H1 (cell line): Measurements from ENCODE around the gene SRI. TPM values are rescaled to one million over a fixed set of nuclear protein-coding genes. Genes with fewer than 3 reads are reported as not detected.

Experiments
- CTCF ChIA-PET: fragments of 300-600 bp; sonication (Branson Sonifier 250); formaldehyde crosslinking; loops from one replicate; lab custom pipeline; 2021; ENCODE audit not compliant: partially characterized antibody; lab: Charles Lee
- POLR2A ChIA-PET: fragments of 300-600 bp; sonication (Branson Sonifier 250); formaldehyde crosslinking; loops from one replicate; lab custom pipeline; 2021; ENCODE audit warnings: inconsistent platforms; ENCODE audit not compliant: partially characterized antibody; lab: Charles Lee
- DNase-seq, 2 experiments: peaks; one replicate each; pipeline versions ENCODE4 v3.0.0 to v3.0.0-alpha.2; 2010 to 2022; ENCODE audit warnings: low spot score in 2 of 2, low read depth in 1 of 2, mixed read lengths in 1 of 2
- FAIRE-seq: peaks from 2 replicates; lab custom pipeline; 2011; peaks lifted over from hg19 to GRCh38; lab: Jason Lieb, UNC
- H2AFZ ChIP-seq: 2 replicates; pipeline ENCODE4 v1.8.1; 2012; ENCODE audit warnings: low read length, inconsistent platforms
- H2AK5ac ChIP-seq: 2 replicates; pipeline ENCODE4 v1.6.1; 2013; ENCODE audit warnings: low read depth, low read length
- H2BK120ac ChIP-seq: replicated peaks from 2 replicates; pipeline ENCODE3; 2013; ENCODE audit warnings: low read depth, low read length, inconsistent platforms
- H2BK12ac ChIP-seq: 2 replicates; pipeline ENCODE4 v1.6.1; 2013; ENCODE audit warnings: low read depth, low read length
- H2BK15ac ChIP-seq: 2 replicates; pipeline ENCODE4 v1.6.1; 2013; ENCODE audit warnings: low read length
- H2BK20ac ChIP-seq: 2 replicates; pipeline ENCODE4 v1.6.1; 2013; ENCODE audit warnings: low read length
- H2BK5ac ChIP-seq: 2 replicates; pipeline ENCODE4 v1.6.1; 2013; ENCODE audit warnings: low read depth, low read length
- H3K14ac ChIP-seq: 2 replicates; pipeline ENCODE4 v1.6.1; 2013; ENCODE audit warnings: inconsistent platforms; ENCODE audit not compliant: insufficient read length
- H3K18ac ChIP-seq: 2 replicates; pipeline ENCODE4 v1.6.1; 2013; ENCODE audit warnings: low read length; ENCODE audit errors: extremely low read depth
- H3K23ac ChIP-seq: 2 replicates; pipeline ENCODE4 v1.6.1; 2013; ENCODE audit warnings: inconsistent platforms; ENCODE audit not compliant: insufficient read length
- H3K23me2 ChIP-seq: 2 replicates; pipeline ENCODE4 v1.6.1; 2013; ENCODE audit warnings: low read depth, low read length
- H3K27ac ChIP-seq: 2 replicates; pipeline ENCODE4 v1.6.1; 2011; ENCODE audit warnings: low read depth, low read length, inconsistent platforms
- H3K27me3 ChIP-seq, 4 experiments: replicated peaks in 1 of 4; 1 replicate in 1 of 4; 2 replicates in 3 of 4; pipeline versions ENCODE4 v1.6.1 to v1.8.1; 2011 to 2013; ENCODE audit warnings: low read length in 3 of 4, mild to moderate bottlenecking in 3 of 4, inconsistent platforms in 2 of 4, mixed read lengths in 2 of 4, moderate library complexity in 1 of 4; ENCODE audit not compliant: control insufficient read depth in 3 of 4, insufficient read depth in 3 of 4; ENCODE audit errors: extremely low read depth in 1 of 4
- H3K36me3 ChIP-seq, 4 experiments: 2 replicates each; pipeline versions ENCODE4 v1.6.1 to v1.8.1; 2011 to 2013; ENCODE audit warnings: mild to moderate bottlenecking in 4 of 4, low read length in 3 of 4, moderate library complexity in 2 of 4, control low read depth in 1 of 4, inconsistent platforms in 1 of 4; ENCODE audit not compliant: insufficient read depth in 4 of 4, control insufficient read depth in 2 of 4
- H3K4ac ChIP-seq: replicated peaks from 2 replicates; pipeline ENCODE3; 2013; ENCODE audit warnings: low read length, low read depth, mixed read lengths, inconsistent platforms; ENCODE audit not compliant: insufficient read length
- H3K4me1 ChIP-seq, 4 experiments: replicated peaks in 1 of 4; 1 replicate in 1 of 4; 2 replicates in 3 of 4; pipeline versions ENCODE4 v1.6.1 to v1.8.1; 2011 to 2013; ENCODE audit warnings: low read length in 3 of 4, inconsistent platforms in 2 of 4, mixed read lengths in 1 of 4; ENCODE audit not compliant: insufficient read depth in 4 of 4, control insufficient read depth in 3 of 4
- H3K4me2 ChIP-seq, 2 experiments: 2 replicates each; pipeline versions ENCODE4 v1.6.1 to v1.8.1; 2011 to 2013; ENCODE audit warnings: low read depth in 2 of 2, low read length in 2 of 2, control low read depth in 1 of 2, inconsistent platforms in 1 of 2, mild to moderate bottlenecking in 1 of 2; ENCODE audit not compliant: insufficient read depth in 1 of 2
- H3K4me3 ChIP-seq, 4 experiments: fragments of 200-600, 300-600 bp in 1 of 4; sonication (generic), shearing (Covaris generic), sonication (Bioruptor Twin) in 1 of 4; 2 replicates each; pipeline versions ENCODE4 v1.5.1 to v1.8.1; 2011 to 2016; ENCODE audit warnings: low read length in 4 of 4, low read depth in 3 of 4, control low read depth in 2 of 4, inconsistent platforms in 2 of 4, mild to moderate bottlenecking in 2 of 4, mixed read lengths in 1 of 4, moderate library complexity in 1 of 4; ENCODE audit not compliant: insufficient read depth in 2 of 4; ENCODE audit errors: extremely low read depth in 1 of 4
- H3K56ac ChIP-seq: replicated peaks from 2 replicates; pipeline ENCODE3; 2013; ENCODE audit warnings: low read depth, mild to moderate bottlenecking, mixed read lengths, low read length, inconsistent platforms; ENCODE audit not compliant: insufficient read length
- H3K79me1 ChIP-seq: 2 replicates; pipeline ENCODE4 v1.6.1; 2013; ENCODE audit warnings: low read depth, low read length, control low read depth
- H3K79me2 ChIP-seq, 2 experiments: 2 replicates each; pipeline versions ENCODE4 v1.6.1 to v1.8.1; 2012 to 2013; ENCODE audit warnings: low read length in 2 of 2, mild to moderate bottlenecking in 2 of 2, inconsistent platforms in 1 of 2; ENCODE audit not compliant: insufficient read depth in 2 of 2, control insufficient read depth in 1 of 2
- H3K9ac ChIP-seq, 4 experiments: replicated peaks in 1 of 4; 1 replicate in 1 of 4; 2 replicates in 3 of 4; pipeline versions ENCODE4 v1.6.1 to v1.8.1; 2011 to 2013; ENCODE audit warnings: low read depth in 3 of 4, low read length in 3 of 4, control low read depth in 2 of 4, mild to moderate bottlenecking in 2 of 4, moderate library complexity in 2 of 4, inconsistent platforms in 1 of 4; ENCODE audit errors: extremely low read depth in 1 of 4
- H3K9me3 ChIP-seq, 2 experiments: 2 replicates each; pipeline versions ENCODE4 v1.6.1 to v1.8.1; 2012 to 2013; ENCODE audit warnings: mild to moderate bottlenecking in 2 of 2, moderate library complexity in 2 of 2, control low read depth in 1 of 2, inconsistent platforms in 1 of 2, low read depth in 1 of 2, low read length in 1 of 2, mixed read lengths in 1 of 2; ENCODE audit not compliant: insufficient read depth in 2 of 2
- H4K20me1 ChIP-seq, 2 experiments: replicated peaks in 1 of 2; 2 replicates each; pipeline versions ENCODE3 to v1.8.1; 2011 to 2013; ENCODE audit warnings: inconsistent platforms in 2 of 2, low read length in 2 of 2, mild to moderate bottlenecking in 1 of 2; ENCODE audit not compliant: insufficient read depth in 2 of 2, control insufficient read depth in 1 of 2
- H4K5ac ChIP-seq: 2 replicates; pipeline ENCODE4 v1.6.1; 2013; ENCODE audit warnings: low read length, low read depth, mixed read lengths, inconsistent platforms; ENCODE audit not compliant: insufficient read length
- H4K8ac ChIP-seq: 2 replicates; pipeline ENCODE4 v1.8.0; 2013; ENCODE audit warnings: mild to moderate bottlenecking, moderate library complexity, low read length, inconsistent platforms; ENCODE audit not compliant: insufficient read depth; ENCODE audit errors: extremely low read depth
- H4K91ac ChIP-seq: replicated peaks from 2 replicates; pipeline ENCODE3; 2013; ENCODE audit warnings: low read length, mixed read lengths, inconsistent platforms; ENCODE audit not compliant: insufficient read length
- ASH2L ChIP-seq: fragments of 200-600, 300-600 bp; sonication (generic); IDR thresholded peaks from one replicate; pipeline ENCODE4 v1.7.1; 2017; ENCODE audit warnings: low read length
- ATF2 ChIP-seq: IDR thresholded peaks from 2 replicates; pipeline ENCODE4 v1.6.1; 2012; ENCODE audit warnings: low read length, inconsistent platforms
- CBX8 ChIP-seq: fragments of 300-800, 300-1000 bp; sonication (generic); IDR thresholded peaks from 2 replicates; pipeline ENCODE4 v1.7.1; 2016; ENCODE audit warnings: low read depth, low read length, borderline replicate concordance
- GTF2F1 ChIP-seq: IDR thresholded peaks from 2 replicates; pipeline ENCODE4 v1.6.1; 2012; ENCODE audit warnings: low read depth, low read length, improper control_type of control experiment, borderline replicate concordance
- HDAC2 ChIP-seq, 2 experiments: fragments of 300-600 bp in 1 of 2; sonication (generic) in 1 of 2; IDR thresholded peaks; 2 replicates each; pipeline ENCODE4 v1.6.1; 2011 to 2012; ENCODE audit warnings: low read depth in 2 of 2, low read length in 2 of 2, mild to moderate bottlenecking in 2 of 2, moderate library complexity in 2 of 2, borderline replicate concordance in 1 of 2, inconsistent platforms in 1 of 2
- JUND ChIP-seq: IDR thresholded peaks from 2 replicates; pipeline ENCODE4 v1.6.1; 2011; ENCODE audit warnings: mild to moderate bottlenecking, improper control_type of control experiment, low read length
- NANOG ChIP-seq: IDR thresholded peaks from 2 replicates; pipeline ENCODE4 v1.6.1; 2011; ENCODE audit warnings: low read length, low read depth, mild to moderate bottlenecking, inconsistent platforms; ENCODE audit not compliant: insufficient read depth, poor library complexity, severe bottlenecking
- RFX5 ChIP-seq: IDR thresholded peaks from 2 replicates; pipeline ENCODE4 v1.6.1; 2011; ENCODE audit warnings: low read depth, low read length, improper control_type of control experiment, borderline replicate concordance
- SAP30 ChIP-seq: fragments of 300-600 bp; sonication (generic); IDR thresholded peaks from 2 replicates; pipeline ENCODE4 v1.7.1; 2012; ENCODE audit warnings: low read length, moderate library complexity, mild to moderate bottlenecking, inconsistent platforms; ENCODE audit not compliant: insufficient read depth, insufficient replicate concordance
- TAF1 ChIP-seq: IDR thresholded peaks from 2 replicates; pipeline ENCODE4 v1.6.1; 2011; ENCODE audit warnings: mild to moderate bottlenecking, low read depth, low read length
- TAF7 ChIP-seq: optimal IDR thresholded peaks from 2 replicates; pipeline ENCODE3; 2011; ENCODE audit warnings: low read depth, mild to moderate bottlenecking, inconsistent platforms, low read length, moderate library complexity, borderline replicate concordance
- TBP ChIP-seq: IDR thresholded peaks from 2 replicates; pipeline ENCODE4 v1.6.1; 2011; ENCODE audit warnings: low read depth, low read length, improper control_type of control experiment
- WGBS, 2 experiments: shearing (Covaris generic) in 1 of 2; methylation state at CpG; one replicate each; pipeline versions ENCODE4 v1.1.6 to v1.1.7; 2013 to 2015; ENCODE audit warnings: low lambda C conversion rate in 2 of 2, mixed read lengths in 2 of 2, inconsistent platforms in 1 of 2, low coverage in 1 of 2, missing lambda C conversion rate in 1 of 2; ENCODE audit not compliant: insufficient replicate concordance in 2 of 2, insufficient coverage in 1 of 2, insufficient read length in 1 of 2; ENCODE audit errors: extremely low coverage in 1 of 2, missing lambda C conversion rate in 1 of 2; 5-methylcytosine and 5-hydroxymethylcytosine counted together
- polyA plus RNA-seq, 7 experiments: library from polyadenylated mRNA; depleted of rRNA in 3 of 7; stranded (reverse) in 5 of 7; unstranded in 2 of 7; fragments of >200 nt in 5 of 7; fragments of 200-250 nt in 2 of 7; gene quantifications; 1 replicate in 5 of 7; 2 replicates in 1 of 7; 4 replicates in 1 of 7; pipeline versions ENCODE4 v1.2.1 to v1.2.3, GENCODE V29; 2011 to 2013; ENCODE audit warnings: missing spikeins in 2 of 7, mixed read lengths in 2 of 7
- total RNA-seq: library from RNA; stranded (reverse); fragmentation: NEBNext Ultra II Directional; extraction: Animal tissue kit (Norgen Biotek cat#: 25700); gene quantifications from 2 replicates; pipeline ENCODE4 v1.2.1, GENCODE V29; 2021

SRI gene
- total and polyA plus RNA-seq, 2 of the 8 experiments (the other 6 are each of a cell fraction or from before 2014, with no cell fraction given), result 118 to 170 TPM

DNA sequence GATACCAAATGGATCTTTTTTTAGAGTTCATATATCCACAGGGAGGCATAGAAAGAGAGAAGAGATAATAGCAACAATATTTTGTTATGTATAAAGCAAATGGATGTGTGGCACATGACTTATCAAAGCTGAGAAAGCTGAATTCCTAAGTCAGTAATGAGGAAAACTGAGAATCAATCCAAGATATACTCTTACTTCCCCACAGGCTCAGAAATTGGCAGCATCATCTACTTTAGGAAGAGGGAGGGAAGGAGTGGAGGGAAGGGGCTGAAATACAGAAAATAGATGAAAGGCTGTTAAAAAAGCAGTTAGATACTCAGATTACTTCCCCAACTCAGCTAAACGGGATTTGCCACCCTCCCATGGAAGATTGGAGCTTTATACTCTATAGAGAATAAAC, 63.5 kb downstream of the SRI start:
- Histone ChIP-seq H2BK12ac (no peak overlapping the region), H3K14ac (no peak overlapping the region), H3K23ac (no peak overlapping the region), H3K4ac (no peak overlapping the region), H2AK5ac (no peak overlapping the region), H2AFZ (no peak overlapping the region), H4K5ac (no peak overlapping the region), H3K23me2 (no peaks in the 10 kb centered on the region), H4K8ac (no peak overlapping the region), H4K91ac (no peak overlapping the region), H3K4me3 (no peak overlapping the region), H3K9ac (no peak overlapping the region), H2BK15ac (no peak overlapping the region), H2BK120ac (no peak overlapping the region), H3K27me3 (no peaks in the 10 kb centered on the region), H3K9me3 (peaks cover 0 to 7% of the 10 kb centered on the region in 2 experiments; a peak in 1 of 4 replicates), H3K4me2 (no peak overlapping the region), H3K79me1 (no peaks in the 10 kb centered on the region), H2BK5ac (no peak overlapping the region), H3K79me2 (no peaks in the 10 kb centered on the region), H3K36me3 (no peaks in the 10 kb centered on the region; a peak in 2 of 8 replicates), H3K56ac (no peak overlapping the region), H3K18ac (no peak overlapping the region), H3K4me1 (peaks cover 0 to 4% (median 1%) of the 10 kb centered on the region in 4 experiments; a peak in 2 of 7 replicates), H4K20me1 (no peaks in the 10 kb centered on the region), H2BK20ac (no peak overlapping the region), H3K27ac (no peak overlapping the region)
- CTCF ChIA-PET, result no interaction called here
- WGBS, 2 experiments, result 86% methylated on average over 1 of the region's 1 CpG; no CpG with 5 or more reads in 1 of the 2 experiments
- DNase-seq, result no peak
- FAIRE-seq, result no peak
- TF ChIP-seq ATF2 (no peak), HDAC2 (IDR thresholded peaks at IDR 0.05; ENCODE audit: borderline replicate concordance in 1 of 2, low read depth in 2 of 2, low read length in 2 of 2) (no peak), ASH2L (no peak), SAP30 (no peak), TAF7 (no peak), CBX8 (no peak), TBP (no peak), NANOG (no peak), JUND (no peak), GTF2F1 (no peak), TAF1 (no peak), RFX5 (no peak)
- POLR2A ChIA-PET, result no interaction called here
